Measurements from ENCODE around the gene ADARB1. TPM values are rescaled to one million over a fixed set of nuclear protein-coding genes. Genes with fewer than 3 reads are reported as not detected.

The ADARB1 gene
- total and polyA plus RNA-seq, 2 of the 8 experiments (the other 6 are each of a cell fraction or from before 2014, with no cell fraction given), result 4.7 to 14.9 TPM

DNA sequence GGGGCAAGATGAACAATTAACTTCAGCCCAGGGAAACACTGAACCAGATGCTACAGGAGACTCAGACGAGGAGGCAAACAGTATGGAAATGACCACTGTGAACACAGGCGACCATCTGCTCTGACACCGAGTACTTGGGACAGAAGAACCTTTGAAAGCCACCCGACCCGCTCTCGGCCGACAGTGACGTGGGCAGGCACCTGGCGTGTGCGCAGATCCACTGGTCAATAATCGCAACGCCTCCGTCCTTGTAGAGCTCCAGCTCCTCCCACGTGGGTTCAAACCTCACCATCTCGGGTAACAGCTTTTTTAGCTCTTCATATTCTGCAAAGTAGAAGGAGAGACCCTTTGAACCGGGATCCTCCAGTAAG lies 193.0 kb downstream of the ADARB1 start (continued):
- no peak for TF ChIP-seq HDAC6 (IDR thresholded peaks at IDR 0.05; ENCODE audit: low read depth, low read length)
- no peak for TF ChIP-seq JUN (IDR thresholded peaks at IDR 0.05; ENCODE audit: low read depth, low read length)
- TF ChIP-seq EZH2 (IDR thresholded peaks at IDR 0.05; ENCODE audit: low read depth, low read length, severe bottlenecking), result no peak
- no peak for TF ChIP-seq RXRA (IDR thresholded peaks at IDR 0.05; ENCODE audit: insufficient read depth, low read depth, low read length)
- no peak for TF ChIP-seq SIX5 (IDR thresholded peaks at IDR 0.05; ENCODE audit: low read depth, low read length)
- no peak for TF ChIP-seq RBBP5 (IDR thresholded peaks at IDR 0.05; ENCODE audit: borderline replicate concordance, low read depth, low read length)
- no peak for TF ChIP-seq SIN3A (conservative IDR thresholded peaks at IDR 0.05 in 1 of 2, IDR thresholded peaks at IDR 0.05 in 1 of 2; ENCODE audit: low read depth in 1 of 2, low read length in 2 of 2)

Measured in H1 (cell line).